ENCODE results near the gene MFAP3L. TPM values are rescaled to one million over a fixed set of nuclear protein-coding genes. Genes with fewer than 3 reads are reported as not detected.

Gene MFAP3L
- total and polyA plus RNA-seq, 8 donors: 0.76 to 4.1 (median 2.1) TPM

GRCh38 chr4:169976951-169977350 lies 49.2 kb downstream of the MFAP3L start:
- H3K36me3 ChIP-seq: no peaks in the 10 kb centered on the region
- no peak for ATAC-seq
- H3K9me3 ChIP-seq: no peaks in the 10 kb centered on the region
- H3K4me1 ChIP-seq: no peaks in the 10 kb centered on the region
- 79 to 84% methylated on average over 1 of the region's 1 CpG for WGBS, 2 donors
- H3K27ac ChIP-seq: no peak overlapping the region
- FAIRE-seq: no peak
- intact Hi-C loops (cut with DNase I): no loop called here
- no peak for DNase-seq
- H3K4me3 ChIP-seq: no peak overlapping the region
- TF ChIP-seq, protein P1, sequence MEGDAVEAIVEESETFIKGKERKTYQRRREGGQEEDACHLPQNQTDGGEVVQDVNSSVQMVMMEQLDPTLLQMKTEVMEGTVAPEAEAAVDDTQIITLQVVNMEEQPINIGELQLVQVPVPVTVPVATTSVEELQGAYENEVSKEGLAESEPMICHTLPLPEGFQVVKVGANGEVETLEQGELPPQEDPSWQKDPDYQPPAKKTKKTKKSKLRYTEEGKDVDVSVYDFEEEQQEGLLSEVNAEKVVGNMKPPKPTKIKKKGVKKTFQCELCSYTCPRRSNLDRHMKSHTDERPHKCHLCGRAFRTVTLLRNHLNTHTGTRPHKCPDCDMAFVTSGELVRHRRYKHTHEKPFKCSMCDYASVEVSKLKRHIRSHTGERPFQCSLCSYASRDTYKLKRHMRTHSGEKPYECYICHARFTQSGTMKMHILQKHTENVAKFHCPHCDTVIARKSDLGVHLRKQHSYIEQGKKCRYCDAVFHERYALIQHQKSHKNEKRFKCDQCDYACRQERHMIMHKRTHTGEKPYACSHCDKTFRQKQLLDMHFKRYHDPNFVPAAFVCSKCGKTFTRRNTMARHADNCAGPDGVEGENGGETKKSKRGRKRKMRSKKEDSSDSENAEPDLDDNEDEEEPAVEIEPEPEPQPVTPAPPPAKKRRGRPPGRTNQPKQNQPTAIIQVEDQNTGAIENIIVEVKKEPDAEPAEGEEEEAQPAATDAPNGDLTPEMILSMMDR (IDR thresholded peaks at IDR 0.05): no peak
- H3K27me3 ChIP-seq: peaks cover 0 to 5% (median 0%) of the 10 kb centered on the region in 4 donors

DNA sequence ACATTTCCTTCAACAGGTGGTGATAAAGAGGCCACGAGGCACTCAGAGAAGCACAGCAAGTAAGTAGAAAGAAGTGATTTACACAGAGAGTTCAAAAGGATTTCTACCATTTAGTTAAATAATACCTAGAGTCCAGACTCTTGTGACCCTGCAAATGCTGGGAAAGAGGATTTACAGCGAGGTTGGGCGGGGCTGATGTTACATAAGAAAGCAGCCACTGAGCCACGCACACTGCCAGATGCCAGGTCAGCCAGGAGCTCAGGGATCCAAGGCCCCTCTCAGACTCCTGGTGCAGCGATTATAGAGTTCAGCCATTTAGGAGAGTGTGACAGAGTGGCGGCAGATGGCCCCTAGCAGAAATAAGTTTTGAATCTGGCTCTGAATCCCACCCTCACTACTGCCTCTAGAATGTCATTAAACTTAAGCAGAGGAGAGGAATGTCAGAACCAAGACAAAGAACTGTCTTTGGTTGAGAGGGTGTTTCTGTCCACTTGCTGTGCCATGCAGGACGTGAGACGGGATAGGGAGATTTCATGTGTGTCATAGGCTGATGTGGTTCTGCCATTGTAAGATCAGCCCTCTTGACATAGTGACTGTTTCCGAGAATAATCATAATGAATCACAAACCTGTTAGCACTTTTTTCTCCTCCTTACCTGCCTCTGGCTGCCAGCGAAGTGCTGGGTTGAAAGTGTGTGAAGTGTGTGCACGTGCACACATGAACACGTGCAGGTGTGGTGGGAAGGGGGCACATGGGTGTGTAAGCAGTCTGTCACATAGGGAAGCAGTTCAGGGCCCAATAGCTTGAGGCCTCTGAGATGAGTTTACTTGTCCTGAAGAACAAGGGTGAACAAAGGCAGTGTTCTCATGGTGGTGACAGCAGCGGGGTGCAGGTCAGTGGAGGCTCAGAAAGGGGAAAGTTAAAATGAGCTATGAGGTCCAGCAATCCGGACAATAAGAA lies 50.1 kb downstream of the MFAP3L start:
- H3K9me3 ChIP-seq: no peaks in the 10 kb centered on the region
- no peak overlapping the region for H3K4me3 ChIP-seq
- FAIRE-seq (no peak), ATAC-seq (no peak), DNase-seq (no peak)
- intact Hi-C loops (cut with DNase I): no loop called here
- H3K27ac ChIP-seq: no peak overlapping the region
- 63 to 70% methylated on average over 14 of the region's 14 CpGs for WGBS, 2 donors
- TF ChIP-seq, protein P1 (IDR thresholded peaks at IDR 0.05): no peak
- H3K27me3 ChIP-seq: peaks cover 0 to 5% (median 0%) of the 10 kb centered on the region in 4 donors
- no peaks in the 10 kb centered on the region for H3K4me1 ChIP-seq
- no peaks in the 10 kb centered on the region for H3K36me3 ChIP-seq

DNA sequence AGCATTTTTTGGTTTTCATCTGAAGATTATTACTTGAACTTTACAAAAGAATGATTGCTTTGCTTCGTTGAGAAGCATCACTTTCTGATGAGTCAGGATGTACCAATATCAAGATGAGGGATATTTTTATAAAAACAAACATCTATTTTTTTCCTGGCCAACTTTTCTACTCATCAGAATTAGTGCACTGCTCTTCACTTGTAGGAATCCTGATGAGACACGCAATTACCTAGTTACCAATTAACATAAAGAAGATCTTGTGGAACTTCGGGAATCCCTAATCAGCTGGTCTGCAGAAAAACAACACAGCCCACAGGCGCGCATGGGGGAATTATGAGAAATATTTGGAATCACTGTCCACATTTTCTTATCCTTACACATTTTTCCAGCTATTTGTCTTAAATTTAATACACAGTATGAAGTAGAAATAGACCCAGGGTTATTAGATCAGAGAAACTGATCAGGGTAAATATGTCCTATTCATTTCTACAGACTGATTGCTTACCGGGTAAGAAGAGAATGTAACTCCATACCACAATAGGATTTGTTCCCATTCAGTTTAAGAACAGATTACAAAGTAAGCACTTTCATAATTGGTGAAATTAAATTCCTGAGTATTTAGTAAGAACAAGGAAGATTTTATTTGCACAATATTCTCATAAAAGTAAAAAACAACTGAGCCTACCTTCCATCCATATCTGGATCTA lies 50.9 kb downstream of the MFAP3L start:
- TF ChIP-seq, protein P1 (IDR thresholded peaks at IDR 0.05): no peak
- intact Hi-C loops (cut with DNase I): no loop called here
- DNase-seq: no peak
- H3K9me3 ChIP-seq: no peaks in the 10 kb centered on the region
- no peak for FAIRE-seq
- WGBS, 2 donors: 59 to 60% methylated on average over 6 of the region's 6 CpGs
- no peak for ATAC-seq
- no peaks in the 10 kb centered on the region for H3K4me1 ChIP-seq
- no peak overlapping the region for H3K4me3 ChIP-seq
- no peaks in the 10 kb centered on the region for H3K36me3 ChIP-seq
- H3K27me3 ChIP-seq: peaks cover 0 to 5% (median 0%) of the 10 kb centered on the region in 4 donors
- H3K27ac ChIP-seq: no peak overlapping the region

DNA sequence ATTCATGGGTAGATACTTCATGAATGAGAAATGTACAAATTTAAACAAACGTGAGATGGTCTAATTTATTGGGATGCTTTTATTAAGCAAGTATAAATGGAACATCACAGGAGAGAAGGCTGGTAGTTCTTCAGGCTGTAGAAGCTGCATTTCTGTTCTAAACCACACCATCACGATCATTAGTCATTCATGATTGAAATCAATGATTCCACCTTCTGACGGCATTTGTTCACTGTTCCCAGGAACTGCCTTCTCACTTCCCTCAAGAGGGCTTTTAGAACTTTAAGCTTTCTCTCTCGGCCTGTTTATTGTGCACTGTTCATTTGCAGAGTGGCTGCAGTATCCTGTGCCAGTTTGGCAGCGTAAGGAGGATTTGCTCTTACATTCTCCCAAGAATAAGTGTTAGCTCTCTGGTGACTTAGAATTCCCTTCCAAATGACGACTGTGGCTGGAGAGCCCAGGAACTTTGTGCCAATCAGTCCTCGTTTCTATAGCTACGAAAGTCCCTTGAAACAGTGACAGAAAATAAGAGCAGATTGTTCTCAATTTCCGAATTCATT lies 54.7 kb downstream of the MFAP3L start:
- H3K4me3 ChIP-seq: no peak overlapping the region
- TF ChIP-seq, protein P1 (IDR thresholded peaks at IDR 0.05): no peak
- no peaks in the 10 kb centered on the region for H3K4me1 ChIP-seq
- 31 to 32% methylated on average over 9 of the region's 9 CpGs for WGBS, 2 donors
- no peak overlapping the region for H3K27ac ChIP-seq
- H3K9me3 ChIP-seq: no peaks in the 10 kb centered on the region
- intact Hi-C loops (cut with DNase I): no loop called here
- H3K36me3 ChIP-seq: no peaks in the 10 kb centered on the region
- DNase-seq (no peak), FAIRE-seq (no peak), ATAC-seq (no peak)
- H3K27me3 ChIP-seq: peaks cover 0 to 5% (median 0%) of the 10 kb centered on the region in 4 donors
